Lung (tissue), 12 donors: ENCODE data around the gene PIP5K1B. TPM values are rescaled to one million over a fixed set of nuclear protein-coding genes. Genes with fewer than 3 reads are reported as not detected.

ENCODE experiments used
- ATAC-seq: fragments of 200-7000 bp; cut with Tn5 transposase; one replicate; pipeline ENCODE4 v1.9.1; 2020; ENCODE audit warnings: moderate number of reproducible peaks; ENCODE audit not compliant: insufficient read depth, low FRiP score
- DNase-seq, 3 donors: peaks; one replicate each; pipeline ENCODE4 v3.0.0-alpha.2; 2013 to 2017
- H3K27ac ChIP-seq, 2 donors: one replicate each; pipeline ENCODE4 v1.5.1; 2013; ENCODE audit warnings: mild to moderate bottlenecking in 2 of 2, moderate library complexity in 2 of 2, control low read depth in 1 of 2, inconsistent platforms in 1 of 2, low read depth in 1 of 2, low read length in 1 of 2
- H3K27me3 ChIP-seq, 3 donors: one replicate each; pipeline ENCODE4 v1.5.1; 2013; ENCODE audit warnings: low read length in 2 of 3; ENCODE audit not compliant: control insufficient read depth in 3 of 3, insufficient read depth in 3 of 3
- H3K36me3 ChIP-seq, 4 donors: one replicate each; pipeline ENCODE4 v1.5.1; 2013; ENCODE audit warnings: low read length in 4 of 4, mild to moderate bottlenecking in 1 of 4, moderate library complexity in 1 of 4; ENCODE audit not compliant: control insufficient read depth in 4 of 4, insufficient read depth in 4 of 4
- H3K4me1 ChIP-seq, 5 donors: one replicate each; pipeline ENCODE4 v1.5.1; 2013; ENCODE audit warnings: low read length in 5 of 5, mild to moderate bottlenecking in 2 of 5, moderate library complexity in 1 of 5; ENCODE audit not compliant: control insufficient read depth in 5 of 5, insufficient read depth in 5 of 5
- H3K4me3 ChIP-seq: one replicate; pipeline ENCODE4 v1.5.1; 2013; ENCODE audit warnings: mild to moderate bottlenecking, control low read depth, moderate library complexity
- H3K9ac ChIP-seq, 2 donors: one replicate each; pipeline ENCODE4 v1.5.1; 2013; ENCODE audit warnings: low read length in 2 of 2, control low read depth in 1 of 2; ENCODE audit not compliant: insufficient read depth in 1 of 2
- H3K9me3 ChIP-seq, 4 donors: one replicate each; pipeline ENCODE4 v1.5.1; 2013; ENCODE audit warnings: low read length in 3 of 4, mild to moderate bottlenecking in 1 of 4, moderate library complexity in 1 of 4; ENCODE audit not compliant: control insufficient read depth in 4 of 4, insufficient read depth in 3 of 4
- WGBS, 2 donors: extraction: QIAGEN DNeasy Blood & Tissue Kit; methylation state at CpG; one replicate each; pipeline ENCODE4 v1.1.7; 2013; 5-methylcytosine and 5-hydroxymethylcytosine counted together
- polyA plus RNA-seq, 2 donors: library from polyadenylated mRNA; stranded (reverse); fragments of 200-250 nt; gene quantifications; one replicate each; pipeline ENCODE4 v1.2.1, GENCODE V29; 2013
- total RNA-seq, 2 donors: library from RNA; depleted of rRNA in 1 of 2; stranded (reverse); fragments of >200 nt in 1 of 2; gene quantifications; one replicate each; pipeline ENCODE4 v1.2.1, GENCODE V29; 2014 to 2021
- TF ChIP-seq, protein P1 (sequence below): IDR thresholded peaks from 2 replicates; pipeline ENCODE4 v1.5.1; 2012; ENCODE audit warnings: mild to moderate bottlenecking; ENCODE audit errors: control extremely low read depth, extremely low read depth
- donor health status: control.
- donor health status: control.
- donor health status: Bipolar disorder and iron deficiency.
- donor health status: healthy.
- donor health status: DM: yes; HTN: yes; CAD: no.

The PIP5K1B gene
- total and polyA plus RNA-seq, 4 donors: 6.6 to 28.2 (median 15.6) TPM

DNA sequence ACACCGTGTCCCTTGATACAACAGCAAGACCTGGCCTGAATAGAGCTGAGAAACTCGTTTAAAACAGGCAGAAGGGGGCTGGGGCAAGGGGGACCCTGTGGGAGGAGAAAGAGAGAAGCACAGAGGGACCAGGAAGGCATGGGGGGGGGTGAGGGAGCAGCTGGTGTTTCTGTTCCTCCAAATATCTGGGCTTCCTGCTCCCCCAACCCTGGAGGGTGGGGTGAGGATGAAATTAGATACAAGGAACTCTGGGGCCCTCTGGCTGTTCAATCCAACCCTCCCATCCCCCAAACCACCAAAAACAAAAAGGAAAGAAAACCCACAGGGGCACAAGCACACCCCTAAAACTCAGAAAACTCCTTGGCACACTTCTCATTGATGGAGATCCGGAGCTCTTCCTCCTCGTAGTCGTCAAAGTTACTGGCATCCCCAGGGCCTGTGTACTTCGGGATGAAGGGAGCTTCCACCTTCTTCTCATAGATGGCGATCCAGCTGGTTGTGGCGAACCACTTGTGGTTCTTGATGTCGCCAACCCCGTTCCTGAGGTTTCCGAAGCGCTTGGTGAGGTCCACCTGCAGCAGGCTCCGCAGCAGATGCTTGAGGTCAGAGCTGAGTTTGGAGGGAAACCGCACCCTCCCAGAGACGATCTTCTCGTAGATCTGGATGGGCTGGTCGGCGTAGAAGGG, 307.8 kb downstream of the PIP5K1B start:
- WGBS, 2 donors: 25 to 60% methylated on average over 18 of the region's 18 CpGs
- H3K4me1 ChIP-seq: peaks cover 0 to 10% (median 0%) of the 10 kb centered on the region in 5 donors
- H3K9me3 ChIP-seq: no peaks in the 10 kb centered on the region
- DNase-seq (no peak), ATAC-seq (no peak)
- no peak overlapping the region for H3K4me3 ChIP-seq
- H3K36me3 ChIP-seq: no peaks in the 10 kb centered on the region
- no peak overlapping the region for H3K27ac ChIP-seq
- TF ChIP-seq, protein P1, sequence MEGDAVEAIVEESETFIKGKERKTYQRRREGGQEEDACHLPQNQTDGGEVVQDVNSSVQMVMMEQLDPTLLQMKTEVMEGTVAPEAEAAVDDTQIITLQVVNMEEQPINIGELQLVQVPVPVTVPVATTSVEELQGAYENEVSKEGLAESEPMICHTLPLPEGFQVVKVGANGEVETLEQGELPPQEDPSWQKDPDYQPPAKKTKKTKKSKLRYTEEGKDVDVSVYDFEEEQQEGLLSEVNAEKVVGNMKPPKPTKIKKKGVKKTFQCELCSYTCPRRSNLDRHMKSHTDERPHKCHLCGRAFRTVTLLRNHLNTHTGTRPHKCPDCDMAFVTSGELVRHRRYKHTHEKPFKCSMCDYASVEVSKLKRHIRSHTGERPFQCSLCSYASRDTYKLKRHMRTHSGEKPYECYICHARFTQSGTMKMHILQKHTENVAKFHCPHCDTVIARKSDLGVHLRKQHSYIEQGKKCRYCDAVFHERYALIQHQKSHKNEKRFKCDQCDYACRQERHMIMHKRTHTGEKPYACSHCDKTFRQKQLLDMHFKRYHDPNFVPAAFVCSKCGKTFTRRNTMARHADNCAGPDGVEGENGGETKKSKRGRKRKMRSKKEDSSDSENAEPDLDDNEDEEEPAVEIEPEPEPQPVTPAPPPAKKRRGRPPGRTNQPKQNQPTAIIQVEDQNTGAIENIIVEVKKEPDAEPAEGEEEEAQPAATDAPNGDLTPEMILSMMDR: no peak
- H3K9ac ChIP-seq: no peak overlapping the region
- no peaks in the 10 kb centered on the region for H3K27me3 ChIP-seq

DNA sequence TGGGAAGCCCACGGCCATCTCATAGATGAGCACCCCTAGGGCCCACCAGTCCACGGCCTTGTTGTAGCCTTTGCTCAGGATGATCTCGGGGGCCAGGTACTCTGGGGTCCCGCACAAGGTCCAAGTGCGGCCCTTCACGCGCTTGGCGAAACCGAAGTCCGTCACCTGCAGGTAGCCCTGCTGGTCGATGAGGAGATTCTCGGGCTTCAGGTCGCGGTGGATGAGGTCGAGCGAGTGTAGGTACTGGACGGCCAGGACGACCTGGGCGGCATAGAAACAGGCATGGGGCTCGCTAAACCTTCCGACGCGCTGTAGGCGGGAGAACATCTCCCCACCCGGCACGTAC, 308.3 kb downstream of the PIP5K1B start:
- no peaks in the 10 kb centered on the region for H3K9me3 ChIP-seq

DNA sequence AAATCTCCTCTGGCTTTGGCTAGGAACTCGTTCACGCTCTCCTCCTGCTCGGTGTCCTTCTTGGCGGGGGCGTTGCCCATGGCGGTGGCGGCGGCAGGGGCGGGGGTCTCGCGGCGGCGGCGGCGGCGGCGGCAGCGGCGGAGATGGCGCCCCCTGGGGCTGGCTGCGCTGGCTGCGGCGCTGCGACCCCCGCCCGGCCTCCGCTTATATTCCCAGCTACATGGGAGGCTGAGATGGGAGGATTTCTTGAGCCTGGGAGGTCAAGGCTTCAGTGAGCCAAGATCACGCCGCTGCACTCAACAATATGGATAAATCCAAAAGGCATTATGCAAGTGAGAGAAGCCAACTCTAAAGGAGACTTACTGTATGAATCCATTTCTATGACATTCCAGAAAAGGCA, 309.0 kb downstream of the PIP5K1B start, which contains the start of gene PRKACG:
PRKACG (minus strand) TSS at position 101 of the 400 bp plus-strand sequence; CDS start at position 80, 21 bp downstream.
- no peak for ATAC-seq
- H3K36me3 ChIP-seq: no peaks in the 10 kb centered on the region
- H3K9me3 ChIP-seq: no peaks in the 10 kb centered on the region
- peaks cover 0 to 10% (median 0%) of the 10 kb centered on the region in 5 donors for H3K4me1 ChIP-seq
- no peak within 1 kb of the TSS for H3K4me3 ChIP-seq
- H3K27me3 ChIP-seq: no peaks in the 10 kb centered on the region
- 97 to 98% methylated on average over 29 of the region's 29 CpGs for WGBS, 2 donors
- TF ChIP-seq, protein P1: no peak
- no peak within 1 kb of the TSS for H3K9ac ChIP-seq
- no peak within 1 kb of the TSS for H3K27ac ChIP-seq
- DNase-seq: no peak

More for the DNA sequence above, 308.3 kb downstream of the PIP5K1B start:
- no peak overlapping the region for H3K9ac ChIP-seq
- H3K27me3 ChIP-seq: no peaks in the 10 kb centered on the region
- no peaks in the 10 kb centered on the region for H3K36me3 ChIP-seq
- no peak overlapping the region for H3K27ac ChIP-seq
- 95 to 96% methylated on average over 26 of the region's 26 CpGs for WGBS, 2 donors
- H3K4me1 ChIP-seq: peaks cover 0 to 10% (median 0%) of the 10 kb centered on the region in 5 donors
- H3K4me3 ChIP-seq: no peak overlapping the region
- DNase-seq: no peak
- no peak for ATAC-seq
- TF ChIP-seq, protein P1: no peak
